Liver (tissue), 9 donors: Measurements from ENCODE around the gene SIGLEC1. TPM values are rescaled to one million over a fixed set of nuclear protein-coding genes. Genes with fewer than 3 reads are reported as not detected.

Experiments
- DNase-seq: peaks from one replicate; pipeline ENCODE4 v3.0.0-alpha.2; 2017; ENCODE audit warnings: low spot score
- H3K27ac ChIP-seq, 2 donors: one replicate each; pipeline ENCODE4 v1.7.0; 2013; ENCODE audit warnings: inconsistent platforms in 2 of 2, low read length in 2 of 2, control low read depth in 1 of 2, low read depth in 1 of 2, mild to moderate bottlenecking in 1 of 2
- H3K27me3 ChIP-seq, 4 donors: one replicate each; pipeline versions ENCODE4 v1.6.1 to v1.7.0; 2013; ENCODE audit warnings: low read length in 3 of 4, inconsistent platforms in 1 of 4, mild to moderate bottlenecking in 1 of 4, moderate library complexity in 1 of 4; ENCODE audit not compliant: control insufficient read depth in 4 of 4, insufficient read depth in 4 of 4
- H3K36me3 ChIP-seq, 4 donors: one replicate each; pipeline versions ENCODE4 v1.6.1 to v1.7.0; 2013; ENCODE audit warnings: low read length in 3 of 4, mild to moderate bottlenecking in 3 of 4, low read depth in 1 of 4, moderate library complexity in 1 of 4; ENCODE audit not compliant: control insufficient read depth in 4 of 4, insufficient read depth in 3 of 4
- H3K4me1 ChIP-seq, 4 donors: one replicate each; pipeline versions ENCODE4 v1.6.1 to v1.7.0; 2013; ENCODE audit warnings: low read length in 3 of 4, mild to moderate bottlenecking in 3 of 4, moderate library complexity in 1 of 4; ENCODE audit not compliant: control insufficient read depth in 4 of 4, insufficient read depth in 4 of 4
- H3K4me3 ChIP-seq, 3 donors: one replicate each; pipeline versions ENCODE4 v1.6.1 to v1.7.0; 2013; ENCODE audit warnings: low read length in 3 of 3, control low read depth in 1 of 3, low read depth in 1 of 3, mild to moderate bottlenecking in 1 of 3
- H3K9ac ChIP-seq, 2 donors: one replicate each; pipeline ENCODE4 v1.7.0; 2013; ENCODE audit warnings: low read length in 2 of 2, mild to moderate bottlenecking in 2 of 2, moderate library complexity in 2 of 2, control low read depth in 1 of 2, low read depth in 1 of 2
- H3K9me3 ChIP-seq, 4 donors: one replicate each; pipeline versions ENCODE4 v1.6.1 to v1.7.0; 2013; ENCODE audit warnings: low read length in 3 of 4; ENCODE audit not compliant: control insufficient read depth in 4 of 4
- CTCF ChIP-seq: fragments of 150-350 bp; IDR thresholded peaks from 2 replicates; pipeline ENCODE4 v1.5.1; 2017; ENCODE audit warnings: improper control_type of control experiment, low read depth, low read length; ENCODE audit not compliant: missing input control
- EGR1 ChIP-seq, 2 donors: IDR thresholded peaks; 2 replicates each; pipeline ENCODE4 v1.6.1; 2016 to 2018; ENCODE audit warnings: antibody characterized with exemption in 2 of 2, low read depth in 2 of 2
- FOXA1 ChIP-seq: IDR thresholded peaks from 2 replicates; pipeline ENCODE4 v1.6.1; 2016; ENCODE audit warnings: antibody characterized with exemption
- FOXA2 ChIP-seq: IDR thresholded peaks from 2 replicates; pipeline ENCODE4 v1.6.1; 2016; ENCODE audit warnings: antibody characterized with exemption
- HNF4A ChIP-seq, 2 donors: conservative IDR thresholded peaks; 2 replicates each; pipeline ENCODE4 v1.6.1; 2016; ENCODE audit warnings: antibody characterized with exemption in 2 of 2, mild to moderate bottlenecking in 2 of 2
- HNF4G ChIP-seq: IDR thresholded peaks from 2 replicates; pipeline ENCODE4 v1.6.1; 2016; ENCODE audit warnings: antibody characterized with exemption
- JUND ChIP-seq, 2 donors: IDR thresholded peaks; 2 replicates each; pipeline ENCODE4 v1.6.1; 2016; ENCODE audit warnings: antibody characterized with exemption in 2 of 2
- MAX ChIP-seq: IDR thresholded peaks from 2 replicates; pipeline ENCODE4 v1.6.1; 2016; ENCODE audit warnings: antibody characterized with exemption
- NR2F2 ChIP-seq: IDR thresholded peaks from 2 replicates; pipeline ENCODE4 v1.6.1; 2016; ENCODE audit warnings: antibody characterized with exemption
- RAD21 ChIP-seq, 2 donors: IDR thresholded peaks; 2 replicates each; pipeline ENCODE4 v1.6.1; 2016; ENCODE audit warnings: antibody characterized with exemption in 2 of 2, mild to moderate bottlenecking in 2 of 2
- REST ChIP-seq: IDR thresholded peaks from 2 replicates; pipeline ENCODE4 v1.6.1; 2016; ENCODE audit warnings: antibody characterized with exemption, mild to moderate bottlenecking
- RXRA ChIP-seq, 2 donors: IDR thresholded peaks; 2 replicates each; pipeline ENCODE4 v1.6.1; 2017 to 2018; ENCODE audit warnings: antibody characterized with exemption in 2 of 2, mild to moderate bottlenecking in 1 of 2
- SP1 ChIP-seq: IDR thresholded peaks from 2 replicates; pipeline ENCODE4 v1.6.1; 2018; ENCODE audit warnings: antibody characterized with exemption, mild to moderate bottlenecking
- TAF1 ChIP-seq: conservative IDR thresholded peaks from 2 replicates; pipeline ENCODE4 v1.6.1; 2016; ENCODE audit warnings: antibody characterized with exemption, mild to moderate bottlenecking
- YY1 ChIP-seq: IDR thresholded peaks from 2 replicates; pipeline ENCODE4 v1.6.1; 2016; ENCODE audit warnings: antibody characterized with exemption, mild to moderate bottlenecking
- ZBTB33 ChIP-seq: IDR thresholded peaks from 2 replicates; pipeline ENCODE4 v1.6.1; 2016; ENCODE audit warnings: antibody characterized with exemption
- WGBS: extraction: QIAGEN DNeasy Blood & Tissue Kit; methylation state at CpG from one replicate; pipeline ENCODE4 v1.1.7; 2013; 5-methylcytosine and 5-hydroxymethylcytosine counted together
- polyA plus RNA-seq, 2 donors: library from polyadenylated mRNA; stranded (reverse) in 1 of 2; unstranded in 1 of 2; fragments of 200-250 nt in 1 of 2; fragments of >200 nt in 1 of 2; fragmentation: Nextera tagmentation in 1 of 2; extraction: Ambion mirVana in 1 of 2; gene quantifications; one replicate each; pipeline versions ENCODE4 v1.2.1 to v1.2.3, GENCODE V29; 2013 to 2015
- total RNA-seq, 2 donors: library from RNA; depleted of rRNA; stranded (reverse); fragments of >200 nt; gene quantifications; one replicate each; pipeline ENCODE4 v1.2.3, GENCODE V29; 2014
- donor health status: healthy.
- donor health status: healthy.
- donor health status: healthy.
- donor health status: healthy.
- donor health status: healthy.

SIGLEC1 gene
- total and polyA plus RNA-seq, 4 donors = 2.3 to 7.8 (median 7.1) TPM

GRCh38 chr20:3680701-3681351, 31.6 kb downstream of the SIGLEC1 start:
- H3K9ac ChIP-seq = no peak overlapping the region
- H3K4me1 ChIP-seq = peaks cover 0 to 11% (median 5%) of the 10 kb centered on the region in 4 donors
- no peaks in the 10 kb centered on the region for H3K36me3 ChIP-seq
- no peaks in the 10 kb centered on the region for H3K9me3 ChIP-seq
- WGBS = 80% methylated on average over 15 of the region's 15 CpGs
- peaks cover 0 to 4% (median 4%) of the 10 kb centered on the region in 4 donors for H3K27me3 ChIP-seq
- no peak for DNase-seq
- no peak overlapping the region for H3K27ac ChIP-seq
- no peak overlapping the region for H3K4me3 ChIP-seq
- no peak for TF ChIP-seq FOXA2
- TF ChIP-seq EGR1 (IDR thresholded peaks at IDR 0.05; ENCODE audit: low read depth in 2 of 2) = no peak
- no peak for TF ChIP-seq TAF1
- no peak for TF ChIP-seq RAD21 (IDR thresholded peaks at IDR 0.05)
- no peak for TF ChIP-seq NR2F2
- no peak for TF ChIP-seq RXRA (IDR thresholded peaks at IDR 0.05)
- no peak for TF ChIP-seq FOXA1
- TF ChIP-seq HNF4A (conservative IDR thresholded peaks at IDR 0.05) = no peak
- TF ChIP-seq MAX = no peak
- no peak for TF ChIP-seq REST
- no peak for TF ChIP-seq SP1

- H3K9ac ChIP-seq = no peak overlapping the region
- H3K27ac ChIP-seq = no peak overlapping the region
- no peaks in the 10 kb centered on the region for H3K36me3 ChIP-seq
- peaks cover 0 to 11% (median 5%) of the 10 kb centered on the region in 4 donors for H3K4me1 ChIP-seq
- peaks cover 0 to 7% (median 4%) of the 10 kb centered on the region in 4 donors for H3K27me3 ChIP-seq
- WGBS = 79% methylated on average over 18 of the region's 18 CpGs
- no peak overlapping the region for H3K4me3 ChIP-seq
- DNase-seq = no peak
- TF ChIP-seq SP1 (no peak), JUND (IDR thresholded peaks at IDR 0.05) (no peak), HNF4A (conservative IDR thresholded peaks at IDR 0.05) (no peak), CTCF (no peak), YY1 (no peak), ZBTB33 (no peak), RAD21 (IDR thresholded peaks at IDR 0.05) (no peak), TAF1 (no peak), HNF4G (no peak), FOXA1 (no peak), NR2F2 (no peak), REST (no peak), MAX (no peak), FOXA2 (no peak), RXRA (IDR thresholded peaks at IDR 0.05) (no peak)
- no peaks in the 10 kb centered on the region for H3K9me3 ChIP-seq
Measured at GRCh38 chr20:3679749-3680700, 32.4 kb downstream of the SIGLEC1 start.
